CD8-positive, alpha-beta memory T cell (primary cell): ENCODE measurements around the gene FAN1. TPM values are rescaled to one million over a fixed set of nuclear protein-coding genes. Genes with fewer than 3 reads are reported as not detected.

ENCODE experiments used
- CTCF ChIA-PET: fragments of 350-600 bp; sonication (Branson Sonifier 250); formaldehyde crosslinking; loops from one replicate; lab custom pipeline; 2021; ENCODE audit warnings: antibody characterized with exemption; lab: Charles Lee
- POLR2A ChIA-PET: fragments of 350-600 bp; sonication (Branson Sonifier 250); formaldehyde crosslinking; loops from one replicate; lab custom pipeline; 2021; ENCODE audit warnings: antibody characterized with exemption; lab: Charles Lee
- DNase-seq, 5 donors: peaks; one replicate each; pipeline versions ENCODE4 v3.0.0 to v3.0.0-alpha.2; 2020 to 2022; ENCODE audit warnings: mixed read lengths in 1 of 5
- H3K27ac ChIP-seq: one replicate; pipeline ENCODE4 v1.7.0; 2013; ENCODE audit warnings: low read depth, mild to moderate bottlenecking, low read length, moderate library complexity
- H3K27me3 ChIP-seq: 2 replicates; pipeline ENCODE4 v1.7.0; 2013; ENCODE audit warnings: low read length, mild to moderate bottlenecking; ENCODE audit not compliant: insufficient read depth, poor library complexity, severe bottlenecking
- H3K36me3 ChIP-seq: 2 replicates; pipeline ENCODE4 v1.7.0; 2013; ENCODE audit warnings: mild to moderate bottlenecking, low read length, moderate library complexity; ENCODE audit not compliant: insufficient read depth
- H3K4me1 ChIP-seq: 2 replicates; pipeline ENCODE4 v1.7.0; 2013; ENCODE audit warnings: mild to moderate bottlenecking, low read length, moderate library complexity; ENCODE audit not compliant: insufficient read depth
- H3K4me3 ChIP-seq: 2 replicates; pipeline ENCODE4 v1.7.0; 2013; ENCODE audit warnings: mild to moderate bottlenecking, low read length
- H3K9me3 ChIP-seq: 2 replicates; pipeline ENCODE4 v1.7.0; 2013; ENCODE audit warnings: mild to moderate bottlenecking, low read length
- H3K27ac Mint-ChIP-seq, 8 donors: one replicate each; pipeline ENCODE4 v1.8.0; 2020 to 2021; ENCODE audit warnings: mixed read lengths in 8 of 8, mild to moderate bottlenecking in 6 of 8, inconsistent platforms in 3 of 8, moderate library complexity in 3 of 8
- H3K27me3 Mint-ChIP-seq, 2 donors: one replicate each; pipeline ENCODE4 v1.8.0; 2020 to 2021; ENCODE audit warnings: mixed read lengths in 2 of 2, mild to moderate bottlenecking in 1 of 2, moderate library complexity in 1 of 2
- H3K36me3 Mint-ChIP-seq, 3 donors: one replicate each; pipeline ENCODE4 v1.8.0; 2020 to 2021; ENCODE audit warnings: mixed read lengths in 3 of 3, inconsistent platforms in 1 of 3, mild to moderate bottlenecking in 1 of 3
- H3K4me1 Mint-ChIP-seq, 3 donors: one replicate each; pipeline ENCODE4 v1.8.0; 2020 to 2021; ENCODE audit warnings: mixed read lengths in 3 of 3, inconsistent platforms in 1 of 3, mild to moderate bottlenecking in 1 of 3
- H3K4me3 Mint-ChIP-seq, 7 donors: one replicate each; pipeline ENCODE4 v1.8.0; 2020 to 2021; ENCODE audit warnings: mixed read lengths in 7 of 7, mild to moderate bottlenecking in 6 of 7, moderate library complexity in 4 of 7, inconsistent platforms in 2 of 7
- H3K9me3 Mint-ChIP-seq, 5 donors: one replicate each; pipeline ENCODE4 v1.8.0; 2020 to 2022; ENCODE audit warnings: mixed read lengths in 5 of 5, mild to moderate bottlenecking in 3 of 5, moderate library complexity in 2 of 5, inconsistent platforms in 1 of 5
- polyA plus RNA-seq: library from polyadenylated mRNA; unstranded; fragments of 300-500 nt; fragmentation: Illumina TruSeq; gene quantifications from one replicate; pipeline ENCODE4 v1.2.3, GENCODE V29; 2021
- total RNA-seq, 2 experiments: library from RNA; stranded (reverse); gene quantifications; one replicate each; pipeline ENCODE4 v1.2.3, GENCODE V29; 2021

Gene FAN1
- total and polyA plus RNA-seq, 3 experiments from 2014 or later = 7.4 to 18.9 (median 17.9) TPM

DNA sequence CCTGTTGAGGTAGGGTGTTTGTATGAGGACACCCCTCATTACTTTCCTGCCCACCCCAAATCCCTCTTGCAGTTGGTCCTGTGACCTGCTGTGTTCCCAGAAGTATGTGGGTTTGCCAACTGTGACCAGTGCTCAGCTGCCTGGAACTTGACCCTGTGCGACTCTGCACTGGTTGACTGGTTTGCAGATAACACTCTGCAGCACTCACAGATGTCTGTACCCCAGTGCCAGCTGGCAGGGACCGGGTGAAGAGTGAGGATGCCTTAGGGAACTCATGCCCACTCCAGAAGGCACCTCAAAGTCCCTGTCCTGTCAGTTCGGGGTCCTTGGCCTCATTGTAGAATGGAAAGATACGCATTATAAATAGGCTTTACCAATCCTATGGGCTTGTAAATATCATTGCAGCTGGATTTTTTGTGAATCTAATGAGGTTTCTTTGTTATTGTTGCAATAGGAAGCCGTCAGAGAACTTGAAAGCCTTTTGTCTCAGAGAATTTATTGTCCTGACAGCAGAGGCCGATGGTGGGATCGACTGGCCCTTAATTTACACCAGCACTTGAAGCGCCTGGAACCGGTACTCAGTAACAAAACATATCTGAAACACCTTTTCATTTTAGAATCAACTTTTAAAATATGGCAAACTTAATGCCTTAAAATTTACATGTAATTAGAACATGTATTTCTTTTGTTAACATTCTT is 18.2 kb downstream of the FAN1 start:
- H3K4me3 Mint-ChIP-seq = no peak overlapping the region
- no peak overlapping the region for H3K4me3 ChIP-seq
- POLR2A ChIA-PET = no interaction called here
- no peak overlapping the region for H3K27ac ChIP-seq
- H3K27me3 ChIP-seq = no peaks in the 10 kb centered on the region
- CTCF ChIA-PET = no interaction called here
- no peaks in the 10 kb centered on the region for H3K27me3 Mint-ChIP-seq
- peaks cover 0 to 8% (median 1%) of the 10 kb centered on the region in 3 donors for H3K4me1 Mint-ChIP-seq
- H3K27ac Mint-ChIP-seq = no peak overlapping the region
- no peak for DNase-seq
- H3K9me3 Mint-ChIP-seq = no peaks in the 10 kb centered on the region
- no peaks in the 10 kb centered on the region for H3K4me1 ChIP-seq
- H3K36me3 Mint-ChIP-seq = peaks cover 7 to 86% (median 17%) of the 10 kb centered on the region in 3 donors
- peaks cover 44% of the 10 kb centered on the region for H3K36me3 ChIP-seq
- no peaks in the 10 kb centered on the region for H3K9me3 ChIP-seq

- peaks cover 0 to 5% (median 0%) of the 10 kb centered on the region in 3 donors for H3K4me1 Mint-ChIP-seq
- POLR2A ChIA-PET = no interaction called here
- no peaks in the 10 kb centered on the region for H3K27me3 Mint-ChIP-seq
- no peak overlapping the region for H3K4me3 Mint-ChIP-seq
- Histone ChIP-seq H3K4me3 (no peak overlapping the region), H3K27ac (no peak overlapping the region), H3K36me3 (peaks cover 41% of the 10 kb centered on the region), H3K9me3 (no peaks in the 10 kb centered on the region), H3K27me3 (no peaks in the 10 kb centered on the region), H3K4me1 (no peaks in the 10 kb centered on the region)
- no peak for DNase-seq
- H3K27ac Mint-ChIP-seq = no peak overlapping the region
- CTCF ChIA-PET = no interaction called here
- peaks cover 7 to 89% (median 16%) of the 10 kb centered on the region in 3 donors for H3K36me3 Mint-ChIP-seq
- no peaks in the 10 kb centered on the region for H3K9me3 Mint-ChIP-seq
Measured at GRCh38 chr15:30922480-30923311, 19.0 kb downstream of the FAN1 start.

- H3K27me3 Mint-ChIP-seq = no peaks in the 10 kb centered on the region
- no peak overlapping the region for H3K4me3 Mint-ChIP-seq
- no peaks in the 10 kb centered on the region for H3K9me3 Mint-ChIP-seq
- H3K4me1 ChIP-seq = no peaks in the 10 kb centered on the region
- H3K27ac Mint-ChIP-seq = peak overlapping the region in 2 of 8 donors; percentile 11 to 24
- no peak for DNase-seq
- no peak overlapping the region for H3K27ac ChIP-seq
- ChIA-PET CTCF (no interaction called here), POLR2A (no interaction called here)
- H3K36me3 ChIP-seq = peaks cover 41% of the 10 kb centered on the region
- H3K9me3 ChIP-seq = no peaks in the 10 kb centered on the region
- H3K4me1 Mint-ChIP-seq = peaks cover 0 to 3% (median 0%) of the 10 kb centered on the region in 3 donors
- H3K36me3 Mint-ChIP-seq = peaks cover 7 to 91% (median 16%) of the 10 kb centered on the region in 3 donors
- no peaks in the 10 kb centered on the region for H3K27me3 ChIP-seq
- no peak overlapping the region for H3K4me3 ChIP-seq
Measured at GRCh38 chr15:30923429-30923828, 19.7 kb downstream of the FAN1 start.

DNA sequence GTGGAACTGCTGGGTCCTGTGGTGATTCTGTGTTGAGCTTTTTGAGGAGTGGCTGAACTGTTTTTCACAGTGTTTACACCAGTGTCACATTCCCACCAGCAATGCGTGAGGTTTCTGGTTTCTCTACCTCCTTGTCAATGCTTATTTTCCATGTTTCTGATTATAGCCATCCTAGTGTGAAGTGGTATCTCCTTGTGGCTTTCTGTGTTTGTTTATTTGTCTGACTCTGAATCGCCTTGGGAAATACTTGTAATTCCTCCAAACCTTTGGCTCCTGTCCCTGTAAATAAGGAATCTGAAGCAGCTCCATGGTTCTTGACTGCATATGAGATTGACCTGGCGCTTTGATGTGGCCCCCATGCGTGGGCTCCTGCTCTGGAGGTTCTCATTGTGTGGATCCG is 20.6 kb downstream of the FAN1 start:
- ChIA-PET CTCF (interaction anchor here (1.4 kb wide), 1 partner anchor 22 kb away, joined by 3 read pairs; no protein-coding TSS in a partner anchor), POLR2A (no interaction called here)
- Histone ChIP-seq H3K4me3 (no peak overlapping the region), H3K27ac (no peak overlapping the region), H3K4me1 (no peaks in the 10 kb centered on the region), H3K9me3 (no peaks in the 10 kb centered on the region), H3K36me3 (peaks cover 41% of the 10 kb centered on the region), H3K27me3 (no peaks in the 10 kb centered on the region)
- Mint-ChIP-seq H3K4me3 (no peak overlapping the region), H3K27me3 (no peaks in the 10 kb centered on the region), H3K4me1 (no peaks in the 10 kb centered on the region), H3K9me3 (no peaks in the 10 kb centered on the region), H3K36me3 (peaks cover 7 to 92% (median 21%) of the 10 kb centered on the region in 3 donors), H3K27ac (no peak overlapping the region)
- DNase-seq = no peak

DNA sequence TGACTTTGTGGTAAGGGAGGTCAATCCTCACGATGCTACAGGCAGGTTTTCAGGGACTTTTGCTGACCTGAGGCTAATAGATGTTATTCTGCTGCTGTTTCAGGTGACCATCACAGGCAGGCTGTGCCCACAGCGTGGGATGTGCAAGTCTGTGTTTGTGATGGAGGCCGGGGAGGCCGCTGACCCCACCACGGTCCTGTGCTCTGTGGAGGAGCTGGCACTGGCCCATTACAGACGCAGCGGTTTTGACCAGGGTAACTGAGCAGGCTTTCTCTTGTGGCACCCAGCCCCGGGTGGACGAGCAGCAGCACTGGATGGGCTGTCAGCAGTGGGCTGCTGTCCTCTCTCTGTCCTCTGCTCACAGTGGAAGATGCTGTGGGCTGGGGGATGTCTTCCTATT is 22.0 kb downstream of the FAN1 start:
- DNase-seq = no peak
- peaks cover 40% of the 10 kb centered on the region for H3K36me3 ChIP-seq
- Mint-ChIP-seq H3K27ac (no peak overlapping the region), H3K36me3 (peaks cover 7 to 93% (median 23%) of the 10 kb centered on the region in 3 donors), H3K4me1 (no peaks in the 10 kb centered on the region), H3K27me3 (no peaks in the 10 kb centered on the region), H3K9me3 (no peaks in the 10 kb centered on the region), H3K4me3 (no peak overlapping the region)
- no peaks in the 10 kb centered on the region for H3K4me1 ChIP-seq
- no peaks in the 10 kb centered on the region for H3K27me3 ChIP-seq
- H3K9me3 ChIP-seq = no peaks in the 10 kb centered on the region
- ChIA-PET CTCF (interaction anchor here (1.4 kb wide), 1 partner anchor 20 kb away, joined by 3 read pairs; no protein-coding TSS in a partner anchor), POLR2A (no interaction called here)
- H3K27ac ChIP-seq = no peak overlapping the region
- H3K4me3 ChIP-seq = no peak overlapping the region

- H3K36me3 ChIP-seq = peaks cover 36% of the 10 kb centered on the region
- H3K27ac Mint-ChIP-seq = no peak overlapping the region
- H3K27me3 Mint-ChIP-seq = no peaks in the 10 kb centered on the region
- POLR2A ChIA-PET = no interaction called here
- H3K4me1 ChIP-seq = no peaks in the 10 kb centered on the region
- no peak for DNase-seq
- no peaks in the 10 kb centered on the region for H3K27me3 ChIP-seq
- H3K9me3 Mint-ChIP-seq = no peaks in the 10 kb centered on the region
- H3K9me3 ChIP-seq = no peaks in the 10 kb centered on the region
- no peaks in the 10 kb centered on the region for H3K4me1 Mint-ChIP-seq
- no peak overlapping the region for H3K27ac ChIP-seq
- CTCF ChIA-PET = no interaction called here
- no peak overlapping the region for H3K4me3 Mint-ChIP-seq
- no peak overlapping the region for H3K4me3 ChIP-seq
- H3K36me3 Mint-ChIP-seq = peaks cover 11 to 93% (median 25%) of the 10 kb centered on the region in 3 donors
Measured at GRCh38 chr15:30926161-30926560, 22.4 kb downstream of the FAN1 start.

- Histone ChIP-seq H3K36me3 (peaks cover 28% of the 10 kb centered on the region), H3K27ac (no peak overlapping the region), H3K4me1 (no peaks in the 10 kb centered on the region), H3K27me3 (no peaks in the 10 kb centered on the region), H3K9me3 (no peaks in the 10 kb centered on the region), H3K4me3 (no peak overlapping the region)
- H3K27me3 Mint-ChIP-seq = no peaks in the 10 kb centered on the region
- DNase-seq = no peak
- CTCF ChIA-PET = interaction anchor here (0.7 kb wide), 1 partner anchor 10 kb away, joined by 3 read pairs; no protein-coding TSS in a partner anchor
- H3K36me3 Mint-ChIP-seq = peaks cover 17 to 89% (median 25%) of the 10 kb centered on the region in 3 donors
- no peak overlapping the region for H3K4me3 Mint-ChIP-seq
- H3K27ac Mint-ChIP-seq = no peak overlapping the region
- H3K9me3 Mint-ChIP-seq = no peaks in the 10 kb centered on the region
- POLR2A ChIA-PET = no interaction called here
- no peaks in the 10 kb centered on the region for H3K4me1 Mint-ChIP-seq
Measured at GRCh38 chr15:30927148-30927761, 23.5 kb downstream of the FAN1 start.
